Gastrocnemius medialis (tissue), 4 donors: ENCODE measurements around the gene THRA.
"Not testable (repeated sequence)": the region's sequence is repeated elsewhere in the genome, so short reads cannot be mapped to it uniquely, and the experiment has no call there.

ENCODE experiments used
- CTCF ChIP-seq, 5 experiments: fragments of 450-650 bp in 3 of 5; fragments of 200-600 bp in 2 of 5; sonication (generic) in 2 of 5; IDR thresholded peaks in 4 of 5; conservative IDR thresholded peaks in 1 of 5; 1 replicate in 4 of 5; 2 replicates in 1 of 5; pipeline ENCODE4 v1.5.1; 2016 to 2019; ENCODE audit warnings: antibody characterized with exemption in 5 of 5, mild to moderate bottlenecking in 3 of 5, moderate library complexity in 3 of 5
- POLR2A ChIP-seq, 2 donors: fragments of 450-650 bp; IDR thresholded peaks; one replicate each; pipeline ENCODE4 v1.6.1; 2017; ENCODE audit warnings: antibody characterized with exemption in 2 of 2, mild to moderate bottlenecking in 2 of 2, moderate library complexity in 2 of 2

GRCh38 chr17:40143166-40143565 is 80.4 kb downstream of the THRA start:
- TF ChIP-seq CTCF (IDR thresholded peaks at IDR 0.05 in 4 of 5, conservative IDR thresholded peaks at IDR 0.05 in 1 of 5); POLR2A (IDR thresholded peaks at IDR 0.05): not testable (repeated sequence)
